Femur (tissue), 1 donor: Measurements from ENCODE around the gene RASGEF1C.

Experiments used
- DNase-seq: peaks from one replicate; pipeline ENCODE4 v3.0.0-alpha.2; 2017

Gene RASGEF1C

DNA sequence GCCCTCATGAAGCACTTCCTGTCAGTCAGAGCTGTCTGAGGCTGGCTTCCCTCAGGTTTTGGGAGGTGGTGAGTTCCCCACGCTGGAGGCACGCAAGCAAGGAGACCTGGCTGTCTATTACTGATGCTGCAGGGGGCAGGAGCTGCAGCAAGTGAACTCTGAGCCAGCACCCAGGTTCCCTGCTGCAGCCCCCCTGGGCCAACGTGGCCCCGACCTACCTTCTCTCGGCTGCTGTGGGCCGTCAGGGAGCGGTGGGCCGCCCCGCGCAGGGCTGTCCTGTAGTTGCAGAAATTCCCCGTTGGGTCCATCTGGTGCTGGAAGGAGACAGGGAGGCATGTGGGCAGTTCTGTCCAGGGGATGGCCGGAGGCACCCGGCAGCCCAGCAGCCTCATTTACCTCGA lies 90.6 kb downstream of the RASGEF1C start:
- no peak for DNase-seq

- peak; percentile 20 for DNase-seq
Observed at GRCh38 chr5:180117000-180117725, 91.8 kb downstream of the RASGEF1C start.

GRCh38 chr5:180116077-180116999 lies 92.7 kb downstream of the RASGEF1C start:
- peak; percentile 21 for DNase-seq

DNA sequence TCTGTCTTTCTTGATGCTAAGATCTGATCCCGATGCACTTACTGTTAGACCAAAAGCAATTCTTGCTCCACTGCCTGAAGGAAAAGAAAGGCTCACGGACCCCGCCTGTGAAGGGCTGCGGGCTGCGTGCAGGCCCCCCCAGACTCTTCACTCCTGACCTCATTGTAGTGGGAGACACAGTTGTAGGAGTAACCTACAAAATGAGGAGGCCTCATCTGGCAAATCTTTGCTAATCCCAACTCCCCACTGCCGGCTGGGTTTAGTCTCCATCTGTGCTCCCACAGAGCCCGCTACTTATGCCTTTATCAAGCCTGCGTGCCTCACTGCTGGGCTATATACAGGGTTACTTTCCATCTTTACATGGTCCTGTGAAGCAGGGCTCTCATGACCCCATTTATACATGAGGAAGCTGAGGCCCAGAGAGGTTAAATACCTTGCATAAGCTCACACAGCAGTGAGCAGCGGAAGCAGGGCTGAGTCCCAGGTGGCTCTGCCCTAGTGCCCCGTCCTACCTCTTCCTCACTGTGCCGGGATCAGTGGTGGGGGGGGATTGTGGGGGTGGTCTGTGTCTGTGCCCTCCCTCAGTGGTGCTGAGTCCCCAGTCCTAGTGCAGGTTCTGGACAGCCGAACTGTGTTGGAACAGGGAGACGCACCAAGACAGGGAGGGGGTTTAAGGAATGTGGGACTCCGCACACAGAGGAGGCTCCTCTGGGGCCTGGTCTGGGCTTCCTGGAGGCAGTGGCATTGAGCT lies 93.5 kb downstream of the RASGEF1C start:
- DNase-seq, result no peak

- no peak for DNase-seq
Observed at GRCh38 chr5:180114304-180115003, 94.6 kb downstream of the RASGEF1C start.

DNA sequence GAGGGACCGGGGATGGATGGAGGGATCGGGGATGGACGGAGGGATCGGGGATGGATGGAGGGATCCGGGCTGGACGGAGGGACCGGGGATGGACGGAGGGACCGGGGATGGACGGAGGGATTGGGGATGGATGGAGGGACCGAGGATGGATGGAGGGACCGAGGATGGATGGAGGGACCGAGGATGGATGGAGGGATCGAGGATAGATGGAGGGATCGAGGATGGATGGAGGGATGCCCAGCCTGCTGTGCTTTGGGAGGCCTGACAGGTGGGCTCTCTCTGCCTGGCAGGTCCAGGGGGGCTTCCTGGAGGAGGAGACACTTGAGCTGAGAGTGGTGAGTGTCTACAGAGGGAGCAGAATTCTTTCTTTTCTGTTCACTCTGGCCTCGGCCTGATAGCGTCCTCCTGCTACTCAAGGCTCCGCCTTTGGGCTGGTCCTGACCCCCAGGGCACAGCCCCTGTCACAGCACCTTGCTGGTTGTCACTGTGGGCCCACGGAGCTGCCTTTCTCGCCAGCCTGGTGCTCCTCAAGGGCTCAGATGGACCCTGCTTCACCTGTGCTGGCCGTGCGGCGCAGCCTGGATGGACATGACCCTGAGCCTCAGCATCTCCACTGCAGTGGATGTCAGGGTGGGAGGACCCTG lies 95.2 kb downstream of the RASGEF1C start:
- DNase-seq, result no peak

GRCh38 chr5:180112181-180112861 lies 96.7 kb downstream of the RASGEF1C start:
- DNase-seq, result no peak

- no peak for DNase-seq
Observed at GRCh38 chr5:180111273-180112002, 97.6 kb downstream of the RASGEF1C start.

- DNase-seq, result no peak
Observed at GRCh38 chr5:180109920-180110319, 99.1 kb downstream of the RASGEF1C start.

DNA sequence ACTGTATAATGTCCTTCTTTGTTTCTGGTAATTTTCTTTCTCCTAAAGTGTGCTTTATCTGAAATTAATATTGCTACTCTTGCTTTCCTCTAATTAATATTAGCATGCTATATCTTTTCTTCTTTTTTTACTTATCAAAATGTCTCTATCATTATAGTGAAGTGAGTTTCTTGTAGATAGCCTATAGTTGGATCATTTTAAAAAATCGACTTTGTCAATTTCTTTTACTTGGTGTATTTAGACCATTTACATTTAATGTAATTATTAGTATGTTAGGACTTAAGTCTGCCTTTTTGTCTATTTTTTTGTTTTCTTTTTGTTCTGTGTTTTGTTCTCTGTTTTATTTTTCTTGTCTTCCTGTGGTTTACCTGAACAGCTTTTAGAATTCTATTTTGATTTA lies 102.0 kb downstream of the RASGEF1C start:
- no peak for DNase-seq

GRCh38 chr5:180105827-180106312 lies 103.1 kb downstream of the RASGEF1C start:
- no peak for DNase-seq

- DNase-seq, result no peak
Observed at GRCh38 chr5:180104168-180104530, 104.9 kb downstream of the RASGEF1C start.

GRCh38 chr5:180103487-180104167 lies 105.4 kb downstream of the RASGEF1C start:
- no peak for DNase-seq

- DNase-seq, result no peak
Observed at GRCh38 chr5:180102636-180103035, 106.4 kb downstream of the RASGEF1C start.

GRCh38 chr5:180101451-180102105 lies 107.4 kb downstream of the RASGEF1C start:
- DNase-seq, result no peak

- DNase-seq, result no peak
Observed at GRCh38 chr5:180100621-180101450, 108.2 kb downstream of the RASGEF1C start.

DNA sequence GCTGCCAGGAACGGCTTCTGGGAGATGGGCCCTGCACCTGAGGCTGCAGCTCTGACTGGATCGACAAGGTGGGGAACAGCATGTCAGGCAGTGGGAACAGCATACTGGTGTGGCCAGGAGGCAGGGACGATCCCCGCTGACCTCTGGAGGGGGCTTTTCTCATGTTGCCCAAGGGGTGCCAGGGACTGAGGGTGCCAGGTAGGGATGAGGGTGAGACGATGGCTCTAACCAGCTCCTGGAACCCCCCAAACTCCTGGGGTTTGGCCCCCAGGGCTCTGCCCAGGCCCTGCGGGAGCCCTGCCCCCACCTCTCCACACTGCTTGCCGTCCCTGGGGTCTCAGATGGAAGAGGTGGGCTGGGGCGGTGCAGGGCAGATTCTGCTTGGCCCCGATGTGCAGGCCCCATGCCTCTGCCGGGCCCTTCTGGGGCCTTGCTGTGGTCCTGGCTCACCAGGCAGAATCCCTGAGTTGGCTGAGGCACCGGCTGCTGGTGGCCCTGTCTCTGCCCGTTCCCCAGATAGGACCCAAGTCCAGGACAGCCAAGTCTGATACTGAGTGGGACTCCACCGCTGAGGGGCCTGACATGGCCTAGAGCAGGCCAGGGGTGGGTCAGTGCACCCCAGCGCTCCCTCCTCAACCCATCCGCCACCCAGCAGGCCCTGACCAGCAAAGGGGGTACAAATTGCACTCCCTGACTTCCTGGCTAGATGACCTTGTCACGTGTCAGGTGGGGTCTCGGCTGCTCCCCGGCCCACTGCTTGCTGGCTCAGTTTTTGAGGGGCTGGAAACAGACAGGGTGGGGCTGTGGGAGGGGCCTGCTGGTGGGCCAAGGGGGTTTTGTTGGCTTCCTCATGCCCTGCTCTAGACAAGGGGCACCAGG lies 109.0 kb downstream of the RASGEF1C start:
- DNase-seq, result no peak
